ENCODE results near the gene GATM.

GATM gene

DNA sequence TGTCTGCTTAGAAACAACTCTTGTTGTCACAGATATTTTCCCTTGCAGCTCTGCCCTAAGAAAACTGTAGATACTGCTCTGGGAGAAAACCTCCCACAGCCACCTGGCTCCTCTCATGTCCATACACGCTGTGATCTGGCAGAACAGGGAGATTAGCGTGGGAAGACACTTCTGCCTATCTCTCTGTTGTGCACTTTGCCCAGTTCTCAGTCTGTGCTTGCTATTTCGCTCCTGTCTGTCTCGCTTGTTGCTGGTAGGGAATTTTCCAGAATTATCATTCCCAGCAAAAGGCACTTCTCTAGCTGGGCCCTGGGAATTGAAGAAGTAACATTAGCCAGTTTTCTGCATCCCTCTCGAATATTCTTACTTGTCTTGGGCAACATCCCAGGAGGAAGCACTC is 8.1 kb upstream of the GATM start:
- TF ChIP-seq, protein P1, sequence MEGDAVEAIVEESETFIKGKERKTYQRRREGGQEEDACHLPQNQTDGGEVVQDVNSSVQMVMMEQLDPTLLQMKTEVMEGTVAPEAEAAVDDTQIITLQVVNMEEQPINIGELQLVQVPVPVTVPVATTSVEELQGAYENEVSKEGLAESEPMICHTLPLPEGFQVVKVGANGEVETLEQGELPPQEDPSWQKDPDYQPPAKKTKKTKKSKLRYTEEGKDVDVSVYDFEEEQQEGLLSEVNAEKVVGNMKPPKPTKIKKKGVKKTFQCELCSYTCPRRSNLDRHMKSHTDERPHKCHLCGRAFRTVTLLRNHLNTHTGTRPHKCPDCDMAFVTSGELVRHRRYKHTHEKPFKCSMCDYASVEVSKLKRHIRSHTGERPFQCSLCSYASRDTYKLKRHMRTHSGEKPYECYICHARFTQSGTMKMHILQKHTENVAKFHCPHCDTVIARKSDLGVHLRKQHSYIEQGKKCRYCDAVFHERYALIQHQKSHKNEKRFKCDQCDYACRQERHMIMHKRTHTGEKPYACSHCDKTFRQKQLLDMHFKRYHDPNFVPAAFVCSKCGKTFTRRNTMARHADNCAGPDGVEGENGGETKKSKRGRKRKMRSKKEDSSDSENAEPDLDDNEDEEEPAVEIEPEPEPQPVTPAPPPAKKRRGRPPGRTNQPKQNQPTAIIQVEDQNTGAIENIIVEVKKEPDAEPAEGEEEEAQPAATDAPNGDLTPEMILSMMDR (IDR thresholded peaks at IDR 0.05) = no peak

DNA sequence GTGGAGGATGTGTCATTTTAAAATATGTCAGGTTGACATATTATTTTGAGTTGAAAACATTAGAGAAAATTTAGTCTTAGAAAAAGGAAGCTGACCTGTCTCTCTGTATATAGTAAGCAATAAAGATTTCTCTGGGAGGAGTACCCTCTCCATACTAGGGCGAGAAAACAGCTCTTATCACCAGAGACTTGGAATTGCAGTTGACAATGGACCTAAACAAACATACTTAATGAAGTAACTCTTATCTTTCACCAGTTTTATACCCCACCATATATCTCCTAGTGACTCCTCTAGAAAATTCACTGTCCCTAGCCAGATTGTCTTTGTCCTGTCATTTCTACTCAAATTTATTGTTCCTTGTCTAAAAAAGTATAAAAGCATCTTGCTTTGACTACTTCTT is 7.2 kb upstream of the GATM start:
- TF ChIP-seq, protein P1 (IDR thresholded peaks at IDR 0.05) = no peak

DNA sequence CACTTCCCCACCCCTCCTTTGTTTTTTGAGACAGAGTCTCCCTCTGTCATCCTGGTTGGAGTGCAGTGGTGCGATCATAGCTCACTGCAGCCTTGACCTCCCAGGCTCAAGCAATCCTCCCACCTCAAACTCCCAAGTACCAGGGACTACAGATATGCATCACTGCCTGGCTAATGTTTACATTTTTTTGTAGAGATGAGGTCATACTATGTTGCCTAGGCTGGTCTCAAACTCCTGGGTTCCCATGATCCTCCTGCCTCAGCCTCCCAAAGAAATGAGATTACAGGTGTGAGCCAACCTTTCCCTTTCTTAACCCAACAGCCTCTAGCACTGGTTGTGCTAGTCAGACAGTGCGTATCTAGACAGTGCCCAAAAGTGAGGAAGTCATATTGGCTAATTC is 6.4 kb upstream of the GATM start:
- TF ChIP-seq, protein P1 (IDR thresholded peaks at IDR 0.05) = no peak

DNA sequence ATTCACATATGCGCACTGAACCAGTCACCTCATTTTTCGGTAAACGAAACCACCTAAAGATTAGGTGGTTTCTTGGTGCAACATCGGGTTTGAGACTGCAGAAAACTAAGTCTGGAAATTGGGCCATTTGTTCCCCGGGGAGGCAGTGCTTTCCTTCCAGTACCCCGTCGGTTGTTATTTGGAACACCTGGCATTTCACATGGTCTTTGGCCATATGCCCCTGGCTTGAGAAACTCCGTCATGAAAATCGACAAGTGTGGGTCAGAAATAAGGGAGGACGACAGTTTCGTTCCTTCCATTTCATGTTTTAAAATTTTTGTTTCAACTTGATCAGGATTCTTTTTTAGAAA is 544 bp upstream of the GATM start:
- TF ChIP-seq, protein P1 (IDR thresholded peaks at IDR 0.05) = no peak

DNA sequence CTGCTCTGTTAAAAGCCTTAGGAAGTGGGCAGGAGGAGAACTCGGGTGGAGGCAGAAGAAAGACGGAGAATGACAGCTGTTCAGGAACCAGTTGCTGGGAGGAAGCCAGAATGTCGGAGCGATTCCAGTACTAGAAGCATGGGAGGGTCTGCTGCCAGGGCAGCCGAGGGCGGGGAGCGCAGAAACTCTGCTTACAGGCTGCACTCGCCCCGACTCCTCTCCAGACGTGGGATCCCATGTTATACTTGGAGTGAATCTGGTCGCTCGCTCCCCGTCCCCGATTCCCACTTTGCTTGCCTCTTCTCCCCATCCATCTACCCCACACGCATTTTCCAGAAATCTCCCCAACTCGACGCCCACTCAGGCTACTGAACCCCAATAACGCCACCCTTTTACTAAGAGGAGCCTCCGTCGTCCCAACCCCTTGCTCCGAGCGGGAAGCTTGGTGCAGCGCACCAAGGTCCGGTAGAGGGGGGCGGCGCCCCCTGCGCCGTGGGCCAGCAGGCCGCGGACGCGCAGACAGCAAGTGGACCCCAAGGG is 665 bp downstream of the GATM start:
- TF ChIP-seq, protein P1 (IDR thresholded peaks at IDR 0.05) = no peak

DNA sequence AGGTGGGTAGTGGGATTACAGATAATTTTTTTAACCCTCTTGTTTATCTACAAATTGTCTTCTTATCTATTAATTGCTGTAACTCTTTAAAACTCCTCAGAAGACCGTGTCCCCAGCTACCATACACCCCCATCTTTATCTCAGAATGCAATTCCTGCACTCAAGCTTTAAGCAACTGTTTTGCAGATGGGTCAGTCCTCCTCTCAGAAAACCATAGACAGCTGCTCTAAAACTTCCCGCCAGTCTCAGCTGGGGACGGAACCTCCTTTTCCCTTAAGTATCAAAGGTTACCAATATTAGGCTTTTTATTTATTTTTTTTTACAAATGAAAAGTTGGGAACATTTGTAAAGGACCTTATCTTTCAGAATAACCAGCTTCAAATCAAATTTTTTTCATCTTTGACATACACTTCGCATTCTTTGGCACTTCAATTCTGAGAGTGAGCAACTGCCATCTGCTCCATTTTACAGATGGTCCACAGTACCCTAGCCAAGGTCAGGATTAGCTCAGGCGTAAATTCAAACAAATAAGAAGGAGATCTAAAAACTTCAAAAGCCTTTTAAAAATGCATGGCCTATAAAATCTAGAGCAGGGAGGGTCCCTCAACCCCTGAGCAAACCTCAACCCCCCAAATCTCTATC is 1.3 kb downstream of the GATM start:
- TF ChIP-seq, protein P1 (IDR thresholded peaks at IDR 0.05) = no peak

DNA sequence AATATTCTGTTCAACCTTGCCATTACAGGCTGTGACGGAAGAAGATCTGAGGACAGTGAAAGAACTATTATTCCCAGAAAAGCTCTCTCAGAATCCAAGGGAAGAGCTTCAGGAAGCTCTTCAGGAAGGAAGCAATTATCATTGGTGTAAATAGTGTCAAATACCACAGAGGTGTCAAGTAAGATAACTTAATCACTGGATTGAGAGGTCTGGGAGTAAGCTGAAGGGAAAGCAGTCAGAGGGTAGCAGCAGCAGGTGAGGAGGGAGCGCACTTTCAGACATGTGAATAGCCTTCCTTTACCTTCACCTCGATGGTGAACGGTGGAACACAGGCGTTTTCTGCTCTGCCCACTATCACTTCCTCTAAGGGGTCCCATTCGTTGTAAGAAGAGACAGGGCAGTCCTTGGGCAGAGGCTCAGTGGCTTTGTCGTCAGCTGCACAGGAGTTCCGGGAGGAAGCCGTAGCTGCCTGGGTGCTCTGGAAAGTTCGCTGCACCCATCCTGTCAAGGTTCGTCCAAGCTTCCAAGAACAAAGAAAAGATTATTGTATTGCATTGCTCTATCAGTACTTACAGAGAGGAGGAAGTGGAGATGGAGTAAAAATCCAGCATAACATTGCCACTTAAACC is 1.9 kb downstream of the GATM start:
- TF ChIP-seq, protein P1 (IDR thresholded peaks at IDR 0.05) = no peak
